Activated B cell treated with CpG ODN at 0.5 μM for 24 hours (primary cell): Measurements from ENCODE around the gene SPATS2L. TPM values are rescaled to one million over a fixed set of nuclear protein-coding genes. Genes with fewer than 3 reads are reported as not detected.

Source experiments
- ATAC-seq: fragments of 200-7000 bp; cut with Tn5 transposase; one replicate; pipeline ENCODE4 v1.10.0; 2021; ENCODE audit warnings: low read depth, mild to moderate bottlenecking, moderate library complexity
- CTCF ChIA-PET: fragments of 350-600 bp; sonication (Branson Sonifier 250); formaldehyde crosslinking; loops from one replicate; lab custom pipeline; 2021; ENCODE audit warnings: antibody characterized with exemption; lab: Charles Lee
- POLR2A ChIA-PET: fragments of 350-600 bp; sonication (Branson Sonifier 250); formaldehyde crosslinking; loops from one replicate; lab custom pipeline; 2021; ENCODE audit warnings: antibody characterized with exemption; lab: Charles Lee
- DNase-seq: peaks from one replicate; pipeline ENCODE4 v3.0.0; 2022
- H3K27ac Mint-ChIP-seq: one replicate; pipeline ENCODE4 v1.8.0; 2020; ENCODE audit warnings: mixed read lengths
- H3K27me3 Mint-ChIP-seq: one replicate; pipeline ENCODE4 v1.8.0; 2021; ENCODE audit warnings: mixed read lengths
- H3K36me3 Mint-ChIP-seq: one replicate; pipeline ENCODE4 v1.8.0; 2021; ENCODE audit warnings: low read depth, mixed read lengths
- H3K4me1 Mint-ChIP-seq: one replicate; pipeline ENCODE4 v1.8.0; 2021; ENCODE audit warnings: mixed read lengths
- H3K4me3 Mint-ChIP-seq: one replicate; pipeline ENCODE4 v1.8.0; 2020; ENCODE audit warnings: mild to moderate bottlenecking, mixed read lengths
- H3K9me3 Mint-ChIP-seq: one replicate; pipeline ENCODE4 v1.8.0; 2020; ENCODE audit warnings: mixed read lengths
- intact Hi-C: fragments of 100-400 bp; cut with micrococcal nuclease; formaldehyde crosslinking; loops from one replicate; pipeline ENCODE4 v1.15.1; 2024
- total RNA-seq: library from RNA; stranded (reverse); gene quantifications from 2 replicates; pipeline ENCODE4 v1.2.3, GENCODE V29; 2022
- TF ChIP-seq, protein P1 (sequence below): fragments of 200-600 bp; IDR thresholded peaks from one replicate; pipeline ENCODE4 v1.8.0; 2022; ENCODE audit warnings: antibody characterized with exemption, mild to moderate bottlenecking

Gene SPATS2L
- total RNA-seq, 1 donor from 2014 or later = 0.64 TPM

DNA sequence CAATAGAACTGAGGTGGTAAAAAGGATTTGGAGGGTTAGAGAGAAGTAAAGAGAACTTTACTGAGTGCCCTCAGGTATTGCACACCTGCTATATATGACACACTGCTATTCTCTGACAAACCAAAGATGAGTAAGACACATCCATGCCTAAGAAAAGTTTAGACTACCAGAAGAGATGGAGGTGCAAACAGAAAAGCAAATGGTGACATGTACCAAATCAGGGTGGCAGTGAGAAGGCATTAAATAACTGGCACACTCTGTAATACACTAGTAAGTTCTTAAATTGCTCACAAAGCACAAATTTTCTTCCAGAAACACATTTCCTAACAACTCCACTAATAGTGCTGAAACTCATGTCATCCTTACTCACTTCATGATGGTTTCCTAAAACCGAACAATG, 114.8 kb downstream of the SPATS2L start:
- ATAC-seq (no peak), DNase-seq (no peak)
- intact Hi-C loops = no loop called here
- Mint-ChIP-seq H3K4me3 (no peak overlapping the region), H3K9me3 (no peaks in the 10 kb centered on the region), H3K27ac (no peak overlapping the region), H3K4me1 (no peaks in the 10 kb centered on the region), H3K27me3 (no peaks in the 10 kb centered on the region), H3K36me3 (no peaks in the 10 kb centered on the region)
- ChIA-PET CTCF (no interaction called here), POLR2A (no interaction called here)
- TF ChIP-seq, protein P1, sequence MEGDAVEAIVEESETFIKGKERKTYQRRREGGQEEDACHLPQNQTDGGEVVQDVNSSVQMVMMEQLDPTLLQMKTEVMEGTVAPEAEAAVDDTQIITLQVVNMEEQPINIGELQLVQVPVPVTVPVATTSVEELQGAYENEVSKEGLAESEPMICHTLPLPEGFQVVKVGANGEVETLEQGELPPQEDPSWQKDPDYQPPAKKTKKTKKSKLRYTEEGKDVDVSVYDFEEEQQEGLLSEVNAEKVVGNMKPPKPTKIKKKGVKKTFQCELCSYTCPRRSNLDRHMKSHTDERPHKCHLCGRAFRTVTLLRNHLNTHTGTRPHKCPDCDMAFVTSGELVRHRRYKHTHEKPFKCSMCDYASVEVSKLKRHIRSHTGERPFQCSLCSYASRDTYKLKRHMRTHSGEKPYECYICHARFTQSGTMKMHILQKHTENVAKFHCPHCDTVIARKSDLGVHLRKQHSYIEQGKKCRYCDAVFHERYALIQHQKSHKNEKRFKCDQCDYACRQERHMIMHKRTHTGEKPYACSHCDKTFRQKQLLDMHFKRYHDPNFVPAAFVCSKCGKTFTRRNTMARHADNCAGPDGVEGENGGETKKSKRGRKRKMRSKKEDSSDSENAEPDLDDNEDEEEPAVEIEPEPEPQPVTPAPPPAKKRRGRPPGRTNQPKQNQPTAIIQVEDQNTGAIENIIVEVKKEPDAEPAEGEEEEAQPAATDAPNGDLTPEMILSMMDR = no peak

DNA sequence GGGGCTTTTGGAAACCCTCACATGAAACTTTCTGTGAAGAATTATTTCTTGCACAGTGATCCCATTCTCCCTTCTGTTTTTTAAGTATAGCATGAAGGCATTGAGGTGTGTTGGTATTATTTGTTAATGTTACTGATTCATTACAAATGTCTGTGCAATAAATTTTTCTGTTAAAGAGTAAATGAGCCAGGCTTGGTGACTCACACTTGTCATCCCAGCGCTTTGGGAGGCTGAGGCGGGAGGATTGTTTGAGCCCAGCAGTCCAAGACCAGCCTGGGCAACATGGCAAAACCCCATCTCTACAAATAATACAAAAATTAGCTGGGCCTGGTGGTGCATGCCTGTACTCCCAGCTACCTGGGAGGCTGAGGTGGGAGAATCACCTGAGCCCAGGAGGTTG, 115.6 kb downstream of the SPATS2L start:
- DNase-seq (no peak), ATAC-seq (no peak)
- CTCF ChIA-PET = no interaction called here
- H3K9me3 Mint-ChIP-seq = no peaks in the 10 kb centered on the region
- no peaks in the 10 kb centered on the region for H3K4me1 Mint-ChIP-seq
- H3K27me3 Mint-ChIP-seq = no peaks in the 10 kb centered on the region
- no peak overlapping the region for H3K27ac Mint-ChIP-seq
- TF ChIP-seq, protein P1 = no peak
- POLR2A ChIA-PET = no interaction called here
- no peaks in the 10 kb centered on the region for H3K36me3 Mint-ChIP-seq
- intact Hi-C loops = no loop called here
- H3K4me3 Mint-ChIP-seq = no peak overlapping the region

DNA sequence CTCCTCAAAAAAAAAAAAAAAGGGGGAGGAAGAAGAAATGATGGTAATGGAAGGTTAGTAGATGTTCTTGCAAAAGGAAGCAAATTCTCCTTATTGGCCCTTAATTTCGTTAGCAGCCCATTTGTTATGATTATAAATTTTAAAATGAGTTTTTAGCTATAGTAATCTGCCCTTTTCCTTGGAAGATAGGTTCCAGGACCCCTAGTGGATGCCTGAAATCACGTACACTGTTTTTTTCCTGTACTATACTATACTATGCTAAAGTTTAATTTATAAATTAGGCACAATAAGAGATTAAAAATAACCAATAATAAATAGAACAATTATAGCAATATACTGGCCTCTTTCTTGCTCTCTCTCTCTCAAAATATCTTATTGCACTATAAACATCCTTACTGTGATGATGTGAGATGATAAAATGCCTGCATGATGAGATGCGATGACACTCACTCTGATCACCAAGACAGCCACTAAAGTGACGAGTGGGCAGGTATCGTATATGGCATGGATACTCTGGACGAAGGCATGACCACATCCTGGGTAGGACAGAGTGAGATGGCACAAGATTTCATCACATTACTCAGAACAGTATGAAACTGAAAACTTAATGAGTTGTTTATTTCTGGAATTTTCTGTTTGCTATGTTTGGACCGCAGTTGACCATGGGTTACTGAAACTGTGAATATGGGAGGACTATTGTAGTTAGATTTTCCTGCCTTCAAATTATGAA, 116.2 kb downstream of the SPATS2L start:
- Mint-ChIP-seq H3K27me3 (no peaks in the 10 kb centered on the region), H3K4me1 (no peaks in the 10 kb centered on the region)
- ATAC-seq = no peak

DNA sequence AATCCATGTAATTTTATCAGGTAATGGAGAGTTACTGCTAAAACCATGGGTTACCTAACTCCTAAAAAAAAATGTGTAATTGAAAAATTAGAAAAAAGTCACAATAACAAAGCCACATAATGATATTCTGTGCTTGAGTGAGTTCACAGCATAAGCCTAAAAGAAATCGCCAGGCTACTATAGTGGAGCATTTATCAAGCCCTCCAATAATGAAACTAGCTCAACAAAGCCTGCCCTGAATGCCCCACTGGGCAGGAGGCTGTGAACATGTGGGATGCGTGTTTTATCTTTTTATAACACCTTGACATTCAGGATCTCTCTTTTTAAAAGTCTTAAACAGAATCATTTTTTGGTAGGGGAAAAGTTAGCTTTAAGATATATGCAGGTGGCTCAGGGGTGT, 117.0 kb downstream of the SPATS2L start:
- no peaks in the 10 kb centered on the region for H3K9me3 Mint-ChIP-seq
- intact Hi-C loops = no loop called here
- ATAC-seq = no peak
- POLR2A ChIA-PET = no interaction called here
- H3K36me3 Mint-ChIP-seq = no peaks in the 10 kb centered on the region
- no peaks in the 10 kb centered on the region for H3K4me1 Mint-ChIP-seq
- TF ChIP-seq, protein P1 = no peak
- no peaks in the 10 kb centered on the region for H3K27me3 Mint-ChIP-seq
- no peak overlapping the region for H3K27ac Mint-ChIP-seq
- CTCF ChIA-PET = interaction anchor here (1.2 kb wide), 1 partner anchor 9 kb away, joined by 3 read pairs; no protein-coding TSS in a partner anchor
- no peak for DNase-seq
- no peak overlapping the region for H3K4me3 Mint-ChIP-seq

More for the DNA sequence above, 116.2 kb downstream of the SPATS2L start:
- ChIA-PET POLR2A (no interaction called here), CTCF (interaction anchor here (1.2 kb wide), 1 partner anchor 8 kb away, joined by 3 read pairs; no protein-coding TSS in a partner anchor)
- Mint-ChIP-seq H3K9me3 (no peaks in the 10 kb centered on the region), H3K27ac (no peak overlapping the region), H3K36me3 (no peaks in the 10 kb centered on the region), H3K4me3 (no peak overlapping the region)
- TF ChIP-seq, protein P1 = no peak
- no peak for DNase-seq
- intact Hi-C loops = no loop called here

DNA sequence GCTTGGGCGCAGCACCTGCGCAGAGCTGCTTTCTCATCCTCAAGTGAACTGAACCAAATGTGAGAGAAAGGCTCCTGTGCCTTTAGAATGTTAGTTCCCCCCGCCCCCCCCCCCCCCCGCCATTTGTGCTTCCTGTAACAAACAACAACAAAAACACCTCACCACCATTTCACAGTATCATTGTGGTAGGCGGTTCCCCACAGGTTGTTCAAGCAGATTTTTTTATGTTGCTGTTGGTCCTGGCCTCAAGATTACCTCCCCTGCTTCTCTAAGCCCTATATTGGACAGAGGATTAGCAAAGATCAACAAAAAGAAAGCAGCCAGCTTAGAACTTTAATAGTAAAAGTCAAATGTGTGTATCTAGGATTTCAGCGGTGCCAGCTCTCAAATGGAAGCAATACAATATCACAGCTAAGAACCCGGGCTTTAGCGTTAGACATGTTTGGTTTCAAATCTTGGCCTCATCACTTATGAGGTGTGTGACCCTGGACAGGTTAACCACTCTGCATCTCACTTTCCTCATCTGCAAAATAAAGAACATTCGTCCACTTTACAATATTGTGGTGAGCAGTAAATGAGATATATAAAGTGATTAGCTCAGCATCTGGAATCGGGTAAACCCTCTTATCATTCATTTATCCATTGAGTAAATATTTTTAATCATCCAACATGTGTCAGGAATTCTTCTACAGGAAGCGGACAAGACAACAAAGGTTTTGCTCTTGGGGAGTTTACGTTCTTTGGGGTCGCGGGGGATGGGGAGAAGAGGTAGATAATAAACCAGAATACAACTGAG, 118.7 kb downstream of the SPATS2L start:
- TF ChIP-seq, protein P1 = no peak
- H3K4me3 Mint-ChIP-seq = no peak overlapping the region
- ChIA-PET CTCF (no interaction called here), POLR2A (no interaction called here)
- intact Hi-C loops = no loop called here
- ATAC-seq = no peak
- no peak for DNase-seq
- H3K27me3 Mint-ChIP-seq = no peaks in the 10 kb centered on the region
- H3K9me3 Mint-ChIP-seq = no peaks in the 10 kb centered on the region
- no peaks in the 10 kb centered on the region for H3K4me1 Mint-ChIP-seq
- no peak overlapping the region for H3K27ac Mint-ChIP-seq
- H3K36me3 Mint-ChIP-seq = no peaks in the 10 kb centered on the region
